GM12878 (cell line): ENCODE results near the gene DNAH8. TPM values are rescaled to one million over a fixed set of nuclear protein-coding genes. Genes with fewer than 3 reads are reported as not detected.

Experiments
- ATAC-seq: fragments of 200-7000 bp; cut with Tn5 transposase; 3 replicates; pipeline ENCODE4 v1.9.1; 2020; ENCODE audit warnings: mild to moderate bottlenecking, moderate library complexity
- BruUV-seq: library from RNA; stranded (reverse); fragments of 400-500 nt; replicated peaks from 2 replicates; lab custom pipeline; 2021; lab: Mats Ljungman, UMichigan
- CTCF ChIA-PET: fragments of 300-600 bp; sonication (Branson Sonifier 250); formaldehyde crosslinking; extraction: SDS; loops from one replicate; lab custom pipeline; 2021; ENCODE audit warnings: inconsistent platforms; lab: Yijun Ruan, JAX
- POLR2A ChIA-PET: fragments of 350-600 bp; formaldehyde crosslinking; extraction: SDS; loops from one replicate; lab custom pipeline; 2021; ENCODE audit warnings: inconsistent platforms; lab: Charles Lee
- RAD21 ChIA-PET: fragments of 300-600 bp; sonication (Branson Sonifier 250); formaldehyde crosslinking; loops from one replicate; lab custom pipeline; 2023; ENCODE audit warnings: antibody characterized with exemption; ENCODE audit not compliant: unreplicated experiment; lab: Charles Lee
- SMC1A ChIA-PET: fragments of 300-600 bp; sonication (Branson Sonifier 250); formaldehyde crosslinking; loops from one replicate; lab custom pipeline; 2023; ENCODE audit not compliant: unreplicated experiment, uncharacterized antibody; lab: Charles Lee
- DNase-seq: peaks from one replicate; pipeline ENCODE4 v3.0.0-alpha.2; 2011; ENCODE audit warnings: low read depth, low spot score
- FAIRE-seq: peaks from 3 replicates; lab custom pipeline; 2011; peaks lifted over from hg19 to GRCh38; lab: Jason Lieb, UNC
- H2AFZ ChIP-seq: 2 replicates; pipeline ENCODE4 v1.6.0; 2011; ENCODE audit warnings: low read depth, low read length, control low read depth; ENCODE audit not compliant: control insufficient read depth
- H3K27ac ChIP-seq: 2 replicates; pipeline ENCODE4 v1.5.1; 2011; ENCODE audit warnings: control low read depth; ENCODE audit not compliant: control insufficient read depth, insufficient read depth
- H3K27me3 ChIP-seq, 2 experiments: replicated peaks in 1 of 2; 2 replicates each; pipeline versions ENCODE4 v1.6.0 to v1.6.1; 2011; ENCODE audit warnings: low read length in 1 of 2; ENCODE audit not compliant: control insufficient read depth in 2 of 2, insufficient read depth in 2 of 2
- H3K36me3 ChIP-seq, 2 experiments: 2 replicates each; pipeline ENCODE4 v1.5.1; 2011; ENCODE audit warnings: low read length in 1 of 2; ENCODE audit not compliant: control insufficient read depth in 2 of 2, insufficient read depth in 2 of 2
- H3K4me1 ChIP-seq: 2 replicates; pipeline ENCODE4 v1.6.1; 2011; ENCODE audit warnings: mild to moderate bottlenecking, low read length, moderate library complexity, mixed read lengths; ENCODE audit not compliant: control insufficient read depth, insufficient read depth
- H3K4me2 ChIP-seq: 2 replicates; pipeline ENCODE4 v1.6.0; 2011; ENCODE audit warnings: control low read depth; ENCODE audit not compliant: control insufficient read depth, insufficient read depth
- H3K4me3 ChIP-seq: fragments of 200-600 bp; sonication (generic); 2 replicates; pipeline ENCODE4 v1.5.1; 2016
- H3K79me2 ChIP-seq: 2 replicates; pipeline ENCODE4 v1.6.0; 2011; ENCODE audit warnings: low read length; ENCODE audit not compliant: control insufficient read depth, insufficient read depth
- H3K9ac ChIP-seq: 2 replicates; pipeline ENCODE4 v1.8.0; 2011; ENCODE audit warnings: low read length, control low read depth, mixed read lengths; ENCODE audit not compliant: control insufficient read depth, insufficient read depth
- H3K9me3 ChIP-seq: replicated peaks from 3 replicates; pipeline ENCODE4 v1.5.1; 2011; ENCODE audit warnings: mild to moderate bottlenecking, low read length; ENCODE audit not compliant: control insufficient read depth, insufficient read depth
- H4K20me1 ChIP-seq: 2 replicates; pipeline ENCODE4 v1.6.0; 2011; ENCODE audit not compliant: control insufficient read depth, insufficient read depth
- CBFB ChIP-seq: IDR thresholded peaks from 2 replicates; pipeline ENCODE4 v1.6.1; 2016; ENCODE audit warnings: antibody characterized with exemption, low read depth
- CREM ChIP-seq: IDR thresholded peaks from 2 replicates; pipeline ENCODE4 v1.6.1; 2014; ENCODE audit warnings: antibody characterized with exemption, low read depth
- ELK1 ChIP-seq: IDR thresholded peaks from 2 replicates; pipeline ENCODE4 v1.6.1; 2012; ENCODE audit warnings: low read depth, low read length, improper control_type of control experiment
- ETV6 ChIP-seq, 2 experiments: fragments of 450-650 bp in 1 of 2; IDR thresholded peaks in 1 of 2; conservative IDR thresholded peaks in 1 of 2; 2 replicates each; pipeline ENCODE4 v1.6.1; 2014; ENCODE audit warnings: antibody characterized with exemption in 1 of 2, borderline replicate concordance in 1 of 2, low read depth in 1 of 2, mild to moderate bottlenecking in 1 of 2, moderate library complexity in 1 of 2
- HDAC6 ChIP-seq: fragments of 200-600 bp; sonication (generic); IDR thresholded peaks from one replicate; pipeline ENCODE4 v1.8.0; 2017; ENCODE audit warnings: antibody characterized with exemption; ENCODE audit not compliant: unreplicated experiment
- HSF1 ChIP-seq: fragments of 150-350 bp; IDR thresholded peaks from 2 replicates; pipeline ENCODE4 v1.6.1; 2014; ENCODE audit warnings: mild to moderate bottlenecking, low read depth, low read length
- MAX ChIP-seq: IDR thresholded peaks from 2 replicates; pipeline ENCODE4 v1.6.1; 2012; ENCODE audit warnings: low read depth, low read length, improper control_type of control experiment
- MXI1 ChIP-seq: fragments of 150-350 bp; IDR thresholded peaks from 2 replicates; pipeline ENCODE4 v1.6.1; 2011; ENCODE audit warnings: low read depth, mild to moderate bottlenecking, inconsistent platforms, low read length, improper control_type of control experiment
- MYB ChIP-seq: fragments of 150-350 bp; IDR thresholded peaks from 2 replicates; pipeline ENCODE4 v1.6.1; 2014; ENCODE audit warnings: mild to moderate bottlenecking, low read depth, low read length, borderline replicate concordance
- NRF1 ChIP-seq: conservative IDR thresholded peaks from 2 replicates; pipeline ENCODE4 v1.6.1; 2011; ENCODE audit warnings: mild to moderate bottlenecking, low read depth, low read length, improper control_type of control experiment
- PKNOX1 ChIP-seq: fragments of 450-650 bp; IDR thresholded peaks from 2 replicates; pipeline ENCODE4 v1.6.1; 2016; ENCODE audit warnings: mild to moderate bottlenecking
- POU2F2 ChIP-seq: IDR thresholded peaks from 3 replicates; pipeline ENCODE4 v1.6.1; 2011; ENCODE audit warnings: low read depth, mild to moderate bottlenecking, low read length, borderline replicate concordance
- RB1 ChIP-seq: fragments of 450-650 bp; formaldehyde crosslinking; IDR thresholded peaks from 2 replicates; pipeline ENCODE4 v1.6.1; 2017; ENCODE audit warnings: mild to moderate bottlenecking, borderline replicate concordance
- YBX1 ChIP-seq: fragments of 450-650 bp; IDR thresholded peaks from 2 replicates; pipeline ENCODE4 v1.6.1; 2016; ENCODE audit warnings: antibody characterized with exemption
- ZNF384 ChIP-seq: IDR thresholded peaks from 2 replicates; pipeline ENCODE4 v1.6.1; 2012; ENCODE audit warnings: low read depth, mild to moderate bottlenecking, low read length, improper control_type of control experiment, borderline replicate concordance
- ZNF592 ChIP-seq: fragments of 450-650 bp; IDR thresholded peaks from 2 replicates; pipeline ENCODE4 v1.6.1; 2017; ENCODE audit warnings: mild to moderate bottlenecking, moderate library complexity
- WGBS: methylation state at CpG from one replicate; pipeline ENCODE4 v1.1.6; 2016; ENCODE audit warnings: low lambda C conversion rate; ENCODE audit not compliant: insufficient replicate concordance, insufficient coverage; ENCODE audit errors: missing lambda C conversion rate; 5-methylcytosine and 5-hydroxymethylcytosine counted together
- in situ Hi-C: fragments of 300-500 bp; cut with MboI; formaldehyde crosslinking; loops from 9 replicates; pipeline ENCODE4 v1.14.3; 2018; ENCODE audit warnings: mixed read lengths
- intact Hi-C: fragments of 100-400 bp; cut with micrococcal nuclease; formaldehyde crosslinking; loops from one replicate; pipeline ENCODE4 v1.14.2; 2022; ENCODE audit not compliant: unreplicated experiment
- polyA plus RNA-seq, 11 experiments: library from polyadenylated mRNA; depleted of rRNA in 4 of 11; unstranded in 6 of 11; stranded (reverse) in 5 of 11; fragments of >200 nt; fragmentation: Nextera tagmentation in 4 of 11; fragmentation: Illumina TruSeq in 1 of 11; extraction: Ambion mirVana in 4 of 11; extraction: Trizol in 1 of 11; gene quantifications; 1 replicate in 1 of 11; 2 replicates in 10 of 11; pipeline versions ENCODE4 v1.2.1 to v1.2.3, GENCODE V29; 2011 to 2016; ENCODE audit warnings: inconsistent platforms in 2 of 11, missing spikeins in 2 of 11, low read depth in 1 of 11
- total RNA-seq, 4 experiments: library from RNA; depleted of rRNA in 3 of 4; stranded (reverse); fragments of >200 nt in 3 of 4; fragmentation: Illumina TruSeq in 1 of 4; extraction: Trizol in 1 of 4; gene quantifications; 2 replicates each; pipeline versions ENCODE4 v1.2.1 to v1.2.3, GENCODE V29; 2013 to 2021

The DNAH8 gene
- total and polyA plus RNA-seq, 10 of the 15 experiments (the other 5 are each of a cell fraction or from before 2014, with no cell fraction given) = 0.02 to 0.34 (median 0.10) TPM; not detected in 3

GRCh38 chr6:38837101-38837500 is 122.0 kb downstream of the DNAH8 start (continued):
- TF ChIP-seq NRF1 = no peak
- no peak for TF ChIP-seq MXI1
- no peak for TF ChIP-seq CBFB

- WGBS = 75% methylated on average over 3 of the region's 3 CpGs
- H3K4me2 ChIP-seq = no peak overlapping the region
- no TSS peak for BruUV-seq
- ChIA-PET CTCF (no interaction called here), SMC1A (no interaction called here), RAD21 (no interaction called here), POLR2A (no interaction called here)
- intact Hi-C loops = no loop called here
- no peaks in the 10 kb centered on the region for H4K20me1 ChIP-seq
- H3K27ac ChIP-seq = no peak overlapping the region
- FAIRE-seq = no peak
- in situ Hi-C loops = no loop called here
- H3K4me3 ChIP-seq = no peak overlapping the region
- H3K79me2 ChIP-seq = no peaks in the 10 kb centered on the region
- no peak overlapping the region for H3K9ac ChIP-seq
- no peaks in the 10 kb centered on the region for H3K36me3 ChIP-seq
- no peak for ATAC-seq
- H2AFZ ChIP-seq = no peak overlapping the region
- H3K4me1 ChIP-seq = no peaks in the 10 kb centered on the region
- H3K27me3 ChIP-seq = no peaks in the 10 kb centered on the region
- no peaks in the 10 kb centered on the region for H3K9me3 ChIP-seq
- no peak for DNase-seq
- TF ChIP-seq PKNOX1 = no peak
- TF ChIP-seq ETV6 (conservative IDR thresholded peaks at IDR 0.05 in 1 of 2, IDR thresholded peaks at IDR 0.05 in 1 of 2; ENCODE audit: borderline replicate concordance in 1 of 2, low read depth in 1 of 2) = no peak
- no peak for TF ChIP-seq YBX1
- TF ChIP-seq ZNF384 = no peak
- no peak for TF ChIP-seq HSF1
- no peak for TF ChIP-seq HDAC6
- TF ChIP-seq POU2F2 = no peak
- no peak for TF ChIP-seq MAX
- TF ChIP-seq RB1 = no peak
- TF ChIP-seq ELK1 = no peak
- TF ChIP-seq ZNF592 = no peak
- no peak for TF ChIP-seq MYB
- TF ChIP-seq CREM = no peak
Measured at GRCh38 chr6:38843798-38844197, 128.7 kb downstream of the DNAH8 start.
